ENCODE results near the gene PTGER1. TPM values are rescaled to one million over a fixed set of nuclear protein-coding genes. Genes with fewer than 3 reads are reported as not detected.

Gene PTGER1
- total and polyA plus RNA-seq, 2 of the 13 experiments (the other 11 are each of a cell fraction or from before 2014, with no cell fraction given), result 0.13 TPM; not detected in 1

DNA sequence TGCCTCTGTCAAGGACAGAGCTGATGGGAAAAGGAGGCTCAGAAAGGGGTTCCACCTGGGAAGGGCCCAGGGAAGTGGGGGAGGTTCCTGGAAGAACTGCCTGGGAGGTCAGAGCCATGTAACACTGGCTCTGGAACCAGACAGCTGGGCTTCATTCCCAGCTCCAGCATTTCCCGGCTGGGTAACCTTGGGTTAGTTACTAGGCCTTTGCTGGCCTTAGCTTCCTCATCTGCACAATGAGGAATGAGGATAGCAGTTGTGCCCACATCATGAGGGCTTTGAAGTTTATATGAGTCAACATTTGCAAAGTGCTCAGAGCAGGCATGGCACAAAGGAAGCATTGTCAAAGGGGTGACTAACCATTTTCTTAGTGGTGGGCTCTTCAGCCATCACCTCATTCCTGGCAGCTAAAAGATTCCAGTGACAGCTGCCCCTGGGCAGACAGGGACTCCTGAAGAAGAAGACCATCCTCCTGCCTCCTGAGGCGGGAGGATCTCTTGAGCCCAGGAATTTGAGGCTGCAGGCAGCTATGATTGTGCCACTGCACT is 44.8 kb upstream of the PTGER1 start (continued):
- TF ChIP-seq KLF13 (CRISPR knock-in tag; IDR thresholded peaks at IDR 0.05) (no peak), POLR2G (IDR thresholded peaks at IDR 0.05; ENCODE audit: low read depth, low read length) (peak; percentile 80), KMT2A (CRISPR knock-in tag; IDR thresholded peaks at IDR 0.05) (peak; percentile 67; the same call in 1 of the 2 replicates), NFKBIZ (CRISPR knock-in tag; IDR thresholded peaks at IDR 0.05) (peak; percentile 40), FOXO1 (CRISPR knock-in tag; IDR thresholded peaks at IDR 0.05) (0 out of 2 replicates have a peak, but pooled peaks have one; percentile 52), PITX1 (CRISPR knock-in tag; IDR thresholded peaks at IDR 0.05) (peak; percentile 39; the same call in 1 of the 2 replicates), ZNF12 (CRISPR knock-in tag; IDR thresholded peaks at IDR 0.05) (peak; percentile 83), RFX1 (IDR thresholded peaks at IDR 0.05) (no peak), CBFB (CRISPR knock-in tag; IDR thresholded peaks at IDR 0.05) (0 out of 2 replicates have a peak, but pooled peaks have one; percentile 34), SP5 (CRISPR knock-in tag; IDR thresholded peaks at IDR 0.05; ENCODE audit: borderline replicate concordance, low read depth) (peak; percentile 49; the same call in 1 of the 2 replicates), ZNF83 (CRISPR knock-in tag; IDR thresholded peaks at IDR 0.05; ENCODE audit: borderline replicate concordance) (no peak), NR3C1 (CRISPR knock-in tag; IDR thresholded peaks at IDR 0.05) (no peak), ZNF264 (CRISPR knock-in tag; IDR thresholded peaks at IDR 0.05) (peak; percentile 15; the same call in 1 of the 2 replicates), ZBTB7B (CRISPR knock-in tag; IDR thresholded peaks at IDR 0.05) (peak; percentile 82; the same call in 1 of the 2 replicates), SOX13 (IDR thresholded peaks at IDR 0.05) (peak; percentile 55), SOX13 (CRISPR knock-in tag; conservative IDR thresholded peaks at IDR 0.05 in 1 of 2, IDR thresholded peaks at IDR 0.05 in 1 of 2) (peak in 1 of 2 experiments; percentile 91; a peak in 2 of 4 replicates)
- TF ChIP-seq, protein P1, sequence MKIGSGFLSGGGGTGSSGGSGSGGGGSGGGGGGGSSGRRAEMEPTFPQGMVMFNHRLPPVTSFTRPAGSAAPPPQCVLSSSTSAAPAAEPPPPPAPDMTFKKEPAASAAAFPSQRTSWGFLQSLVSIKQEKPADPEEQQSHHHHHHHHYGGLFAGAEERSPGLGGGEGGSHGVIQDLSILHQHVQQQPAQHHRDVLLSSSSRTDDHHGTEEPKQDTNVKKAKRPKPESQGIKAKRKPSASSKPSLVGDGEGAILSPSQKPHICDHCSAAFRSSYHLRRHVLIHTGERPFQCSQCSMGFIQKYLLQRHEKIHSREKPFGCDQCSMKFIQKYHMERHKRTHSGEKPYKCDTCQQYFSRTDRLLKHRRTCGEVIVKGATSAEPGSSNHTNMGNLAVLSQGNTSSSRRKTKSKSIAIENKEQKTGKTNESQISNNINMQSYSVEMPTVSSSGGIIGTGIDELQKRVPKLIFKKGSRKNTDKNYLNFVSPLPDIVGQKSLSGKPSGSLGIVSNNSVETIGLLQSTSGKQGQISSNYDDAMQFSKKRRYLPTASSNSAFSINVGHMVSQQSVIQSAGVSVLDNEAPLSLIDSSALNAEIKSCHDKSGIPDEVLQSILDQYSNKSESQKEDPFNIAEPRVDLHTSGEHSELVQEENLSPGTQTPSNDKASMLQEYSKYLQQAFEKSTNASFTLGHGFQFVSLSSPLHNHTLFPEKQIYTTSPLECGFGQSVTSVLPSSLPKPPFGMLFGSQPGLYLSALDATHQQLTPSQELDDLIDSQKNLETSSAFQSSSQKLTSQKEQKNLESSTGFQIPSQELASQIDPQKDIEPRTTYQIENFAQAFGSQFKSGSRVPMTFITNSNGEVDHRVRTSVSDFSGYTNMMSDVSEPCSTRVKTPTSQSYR (CRISPR knock-in tag; IDR thresholded peaks at IDR 0.05; ENCODE audit: borderline replicate concordance), result peak; percentile 70
- TF ChIP-seq, protein P2, sequence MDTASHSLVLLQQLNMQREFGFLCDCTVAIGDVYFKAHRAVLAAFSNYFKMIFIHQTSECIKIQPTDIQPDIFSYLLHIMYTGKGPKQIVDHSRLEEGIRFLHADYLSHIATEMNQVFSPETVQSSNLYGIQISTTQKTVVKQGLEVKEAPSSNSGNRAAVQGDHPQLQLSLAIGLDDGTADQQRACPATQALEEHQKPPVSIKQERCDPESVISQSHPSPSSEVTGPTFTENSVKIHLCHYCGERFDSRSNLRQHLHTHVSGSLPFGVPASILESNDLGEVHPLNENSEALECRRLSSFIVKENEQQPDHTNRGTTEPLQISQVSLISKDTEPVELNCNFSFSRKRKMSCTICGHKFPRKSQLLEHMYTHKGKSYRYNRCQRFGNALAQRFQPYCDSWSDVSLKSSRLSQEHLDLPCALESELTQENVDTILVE (CRISPR knock-in tag; IDR thresholded peaks at IDR 0.05), result peak; percentile 69; the same call in 1 of the 2 replicates
- TF ChIP-seq, protein P3, sequence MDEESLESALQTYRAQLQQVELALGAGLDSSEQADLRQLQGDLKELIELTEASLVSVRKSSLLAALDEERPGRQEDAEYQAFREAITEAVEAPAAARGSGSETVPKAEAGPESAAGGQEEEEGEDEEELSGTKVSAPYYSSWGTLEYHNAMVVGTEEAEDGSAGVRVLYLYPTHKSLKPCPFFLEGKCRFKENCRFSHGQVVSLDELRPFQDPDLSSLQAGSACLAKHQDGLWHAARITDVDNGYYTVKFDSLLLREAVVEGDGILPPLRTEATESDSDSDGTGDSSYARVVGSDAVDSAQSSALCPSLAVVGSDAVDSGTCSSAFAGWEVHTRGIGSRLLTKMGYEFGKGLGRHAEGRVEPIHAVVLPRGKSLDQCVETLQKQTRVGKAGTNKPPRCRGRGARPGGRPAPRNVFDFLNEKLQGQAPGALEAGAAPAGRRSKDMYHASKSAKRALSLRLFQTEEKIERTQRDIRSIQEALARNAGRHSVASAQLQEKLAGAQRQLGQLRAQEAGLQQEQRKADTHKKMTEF (CRISPR knock-in tag; IDR thresholded peaks at IDR 0.05), result peak; percentile 95
- TF ChIP-seq, protein P4, sequence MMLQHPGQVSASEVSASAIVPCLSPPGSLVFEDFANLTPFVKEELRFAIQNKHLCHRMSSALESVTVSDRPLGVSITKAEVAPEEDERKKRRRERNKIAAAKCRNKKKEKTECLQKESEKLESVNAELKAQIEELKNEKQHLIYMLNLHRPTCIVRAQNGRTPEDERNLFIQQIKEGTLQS (CRISPR knock-in tag; IDR thresholded peaks at IDR 0.05), result peak; percentile 66; the same call in 1 of the 2 replicates
- TF ChIP-seq, protein P5, sequence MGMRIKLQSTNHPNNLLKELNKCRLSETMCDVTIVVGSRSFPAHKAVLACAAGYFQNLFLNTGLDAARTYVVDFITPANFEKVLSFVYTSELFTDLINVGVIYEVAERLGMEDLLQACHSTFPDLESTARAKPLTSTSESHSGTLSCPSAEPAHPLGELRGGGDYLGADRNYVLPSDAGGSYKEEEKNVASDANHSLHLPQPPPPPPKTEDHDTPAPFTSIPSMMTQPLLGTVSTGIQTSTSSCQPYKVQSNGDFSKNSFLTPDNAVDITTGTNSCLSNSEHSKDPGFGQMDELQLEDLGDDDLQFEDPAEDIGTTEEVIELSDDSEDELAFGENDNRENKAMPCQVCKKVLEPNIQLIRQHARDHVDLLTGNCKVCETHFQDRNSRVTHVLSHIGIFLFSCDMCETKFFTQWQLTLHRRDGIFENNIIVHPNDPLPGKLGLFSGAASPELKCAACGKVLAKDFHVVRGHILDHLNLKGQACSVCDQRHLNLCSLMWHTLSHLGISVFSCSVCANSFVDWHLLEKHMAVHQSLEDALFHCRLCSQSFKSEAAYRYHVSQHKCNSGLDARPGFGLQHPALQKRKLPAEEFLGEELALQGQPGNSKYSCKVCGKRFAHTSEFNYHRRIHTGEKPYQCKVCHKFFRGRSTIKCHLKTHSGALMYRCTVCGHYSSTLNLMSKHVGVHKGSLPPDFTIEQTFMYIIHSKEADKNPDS (CRISPR knock-in tag; IDR thresholded peaks at IDR 0.05), result no peak
